ENCODE results near the gene RASGRF1. TPM values are rescaled to one million over a fixed set of nuclear protein-coding genes. Genes with fewer than 3 reads are reported as not detected.

Gene RASGRF1
- total and polyA plus RNA-seq, 2 donors (not counting 1 experiment from before 2014, with no cell fraction given): 0.09 TPM; not detected in 1

- Histone ChIP-seq H3K27ac (ENCODE audit: insufficient read depth, low read length) (no peak overlapping the region), H3K79me2 (ENCODE audit: control insufficient read depth, insufficient read depth, low read length) (no peaks in the 10 kb centered on the region), H3K4me1 (ENCODE audit: control insufficient read depth, extremely low read depth, insufficient read depth, low read length) (peaks cover 12% of the 10 kb centered on the region), H2AFZ (ENCODE audit: low read length) (no peak overlapping the region), H3K4me2 (ENCODE audit: extremely low read depth, insufficient read depth, low read length) (no peak overlapping the region), H3K27me3 (ENCODE audit: control insufficient read depth, insufficient read depth, low read length) (no peaks in the 10 kb centered on the region), H3K36me3 (ENCODE audit: control insufficient read depth, insufficient read depth, low read length) (no peaks in the 10 kb centered on the region), H3K4me3 (replicated peaks in 1 of 4; ENCODE audit: control extremely low read depth in 1 of 4, insufficient read depth in 1 of 4, low read depth in 3 of 4, low read length in 4 of 4) (no peak overlapping the region), H4K20me1 (ENCODE audit: control insufficient read depth, extremely low read depth, insufficient read depth, low read length) (no peaks in the 10 kb centered on the region), H3K9me3 (ENCODE audit: control insufficient read depth, insufficient read depth, low read depth, low read length) (no peaks in the 10 kb centered on the region), H3K9ac (ENCODE audit: insufficient read depth, low read length) (no peak overlapping the region)
- TF ChIP-seq CTCF (conservative IDR thresholded peaks at IDR 0.05 in 1 of 2, IDR thresholded peaks at IDR 0.05 in 1 of 2; ENCODE audit: low read depth in 1 of 2, low read length in 2 of 2) (no peak), EZH2 (IDR thresholded peaks at IDR 0.05; ENCODE audit: low read length, missing control alignments) (no peak)
- no peak for DNase-seq (ENCODE audit: low read depth in 2 of 2)
These were observed 158.2 kb downstream of the RASGRF1 start for GRCh38 chr15:78932258-78932808.

GRCh38 chr15:78931439-78932257 is 158.9 kb downstream of the RASGRF1 start:
- H3K79me2 ChIP-seq (ENCODE audit: control insufficient read depth, insufficient read depth, low read length): no peaks in the 10 kb centered on the region
- DNase-seq (ENCODE audit: low read depth in 2 of 2): no peak
- no peak overlapping the region for H3K4me2 ChIP-seq (ENCODE audit: extremely low read depth, insufficient read depth, low read length)
- H3K9me3 ChIP-seq (ENCODE audit: control insufficient read depth, insufficient read depth, low read depth, low read length): no peaks in the 10 kb centered on the region
- H3K4me3 ChIP-seq (replicated peaks in 1 of 4; ENCODE audit: control extremely low read depth in 1 of 4, insufficient read depth in 1 of 4, low read depth in 3 of 4, low read length in 4 of 4): no peak overlapping the region
- H3K27ac ChIP-seq (ENCODE audit: insufficient read depth, low read length): no peak overlapping the region
- no peaks in the 10 kb centered on the region for H3K36me3 ChIP-seq (ENCODE audit: control insufficient read depth, insufficient read depth, low read length)
- H3K27me3 ChIP-seq (ENCODE audit: control insufficient read depth, insufficient read depth, low read length): no peaks in the 10 kb centered on the region
- H3K4me1 ChIP-seq (ENCODE audit: control insufficient read depth, extremely low read depth, insufficient read depth, low read length): peaks cover 12% of the 10 kb centered on the region
- H4K20me1 ChIP-seq (ENCODE audit: control insufficient read depth, extremely low read depth, insufficient read depth, low read length): no peaks in the 10 kb centered on the region
- H3K9ac ChIP-seq (ENCODE audit: insufficient read depth, low read length): no peak overlapping the region
- TF ChIP-seq EZH2 (IDR thresholded peaks at IDR 0.05; ENCODE audit: low read length, missing control alignments) (no peak), CTCF (conservative IDR thresholded peaks at IDR 0.05 in 1 of 2, IDR thresholded peaks at IDR 0.05 in 1 of 2; ENCODE audit: low read depth in 1 of 2, low read length in 2 of 2) (no peak)
- no peak overlapping the region for H2AFZ ChIP-seq (ENCODE audit: low read length)

GRCh38 chr15:78930577-78931388 is 159.8 kb downstream of the RASGRF1 start:
- no peaks in the 10 kb centered on the region for H3K9me3 ChIP-seq (ENCODE audit: control insufficient read depth, insufficient read depth, low read depth, low read length)
- H3K27ac ChIP-seq (ENCODE audit: insufficient read depth, low read length): no peak overlapping the region
- no peak overlapping the region for H3K9ac ChIP-seq (ENCODE audit: insufficient read depth, low read length)
- H3K27me3 ChIP-seq (ENCODE audit: control insufficient read depth, insufficient read depth, low read length): no peaks in the 10 kb centered on the region
- peak overlapping the region; percentile 62 for H3K4me2 ChIP-seq (ENCODE audit: extremely low read depth, insufficient read depth, low read length)
- no peak overlapping the region for H2AFZ ChIP-seq (ENCODE audit: low read length)
- TF ChIP-seq CTCF (conservative IDR thresholded peaks at IDR 0.05 in 1 of 2, IDR thresholded peaks at IDR 0.05 in 1 of 2; ENCODE audit: low read depth in 1 of 2, low read length in 2 of 2) (no peak), EZH2 (IDR thresholded peaks at IDR 0.05; ENCODE audit: low read length, missing control alignments) (no peak)
- H4K20me1 ChIP-seq (ENCODE audit: control insufficient read depth, extremely low read depth, insufficient read depth, low read length): no peaks in the 10 kb centered on the region
- peak; percentile 81 to 97 for DNase-seq (ENCODE audit: low read depth in 2 of 2)
- no peaks in the 10 kb centered on the region for H3K36me3 ChIP-seq (ENCODE audit: control insufficient read depth, insufficient read depth, low read length)
- no peaks in the 10 kb centered on the region for H3K79me2 ChIP-seq (ENCODE audit: control insufficient read depth, insufficient read depth, low read length)
- H3K4me1 ChIP-seq (ENCODE audit: control insufficient read depth, extremely low read depth, insufficient read depth, low read length): peaks cover 12% of the 10 kb centered on the region
- no peak overlapping the region for H3K4me3 ChIP-seq (replicated peaks in 1 of 4; ENCODE audit: control extremely low read depth in 1 of 4, insufficient read depth in 1 of 4, low read depth in 3 of 4, low read length in 4 of 4)
